HG03175 (cell line): Measurements from ENCODE around the gene SMC1B.
"Not testable (repeated sequence)": the region's sequence is repeated elsewhere in the genome, so short reads cannot be mapped to it uniquely, and the experiment has no call there.

Source experiments
- ATAC-seq: cut with Tn5 transposase; IDR thresholded peaks from one replicate; pipeline ENCODE4 v1.9.1; 2021; ENCODE audit warnings: mild to moderate bottlenecking, moderate library complexity; ENCODE audit not compliant: unreplicated experiment

SMC1B gene

GRCh38 chr22:45351956-45352355 lies 61.4 kb downstream of the SMC1B start:
- no peak for ATAC-seq

GRCh38 chr22:45349916-45350315 lies 63.5 kb downstream of the SMC1B start:
- ATAC-seq, result no peak

- ATAC-seq, result no peak
Measured at GRCh38 chr22:45344334-45344733, 69.1 kb downstream of the SMC1B start.

DNA sequence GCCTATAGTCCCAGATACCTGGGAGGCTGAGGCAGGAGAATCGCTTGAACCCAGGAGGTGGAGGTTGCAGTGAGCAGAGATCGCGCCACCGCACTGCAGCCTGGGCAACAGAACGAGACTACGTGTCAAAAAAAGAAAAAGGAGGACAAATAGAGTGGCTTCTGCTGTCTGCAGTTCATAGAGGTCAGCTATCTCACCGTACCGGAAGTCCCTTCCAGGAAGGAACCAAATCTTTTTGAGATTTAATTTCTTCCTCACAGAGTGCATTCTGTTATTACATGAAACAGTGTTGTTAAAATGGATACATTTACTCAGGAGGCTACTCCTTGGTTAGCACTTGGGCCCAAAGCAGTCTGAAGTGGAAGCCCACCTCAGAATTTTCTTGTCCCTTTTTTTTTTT lies 70.3 kb downstream of the SMC1B start:
- no peak for ATAC-seq

GRCh38 chr22:45341498-45341897 lies 71.9 kb downstream of the SMC1B start:
- ATAC-seq, result no peak

DNA sequence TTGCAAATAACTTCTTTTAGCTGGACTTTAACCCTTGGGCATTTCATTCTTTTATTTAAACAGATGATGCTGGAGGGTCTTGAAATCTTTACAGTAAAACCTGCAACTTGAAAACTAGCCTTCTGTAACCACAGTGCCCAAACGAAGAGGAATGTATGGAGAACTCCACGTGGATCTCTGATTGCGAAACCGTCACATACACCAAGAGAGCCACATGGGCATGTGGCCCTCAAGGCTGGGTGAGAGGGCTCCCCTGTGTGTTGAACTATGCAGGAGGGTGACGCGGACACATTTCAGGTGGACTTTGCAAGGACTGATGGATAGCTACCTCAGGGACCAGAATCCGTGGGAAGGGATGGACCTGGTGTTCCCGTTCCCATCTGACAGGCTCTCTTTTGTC lies 73.1 kb downstream of the SMC1B start:
- ATAC-seq, result no peak

DNA sequence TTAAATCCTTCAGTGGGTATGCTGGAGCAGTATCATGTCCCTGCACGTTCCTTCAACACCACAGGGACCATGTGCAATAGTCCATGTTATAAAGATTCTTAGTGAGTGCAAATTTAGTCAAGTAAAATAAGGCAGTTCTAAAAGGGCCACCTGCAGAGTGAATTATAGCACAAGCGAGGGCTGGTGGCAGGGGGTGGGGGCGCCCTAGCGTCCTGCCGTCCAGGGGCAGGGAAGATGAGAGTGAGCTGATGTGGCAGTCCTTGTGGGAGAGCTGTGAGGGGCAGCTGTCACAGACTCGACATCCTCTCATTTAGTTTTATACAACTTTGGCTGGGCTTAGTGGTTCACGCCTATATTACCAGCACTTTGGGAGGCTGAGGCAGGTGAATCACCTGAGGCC lies 74.6 kb downstream of the SMC1B start:
- no peak for ATAC-seq

- ATAC-seq, result no peak
Measured at GRCh38 chr22:45337536-45337935, 75.9 kb downstream of the SMC1B start.

GRCh38 chr22:45336971-45337431 lies 76.4 kb downstream of the SMC1B start:
- no peak for ATAC-seq

DNA sequence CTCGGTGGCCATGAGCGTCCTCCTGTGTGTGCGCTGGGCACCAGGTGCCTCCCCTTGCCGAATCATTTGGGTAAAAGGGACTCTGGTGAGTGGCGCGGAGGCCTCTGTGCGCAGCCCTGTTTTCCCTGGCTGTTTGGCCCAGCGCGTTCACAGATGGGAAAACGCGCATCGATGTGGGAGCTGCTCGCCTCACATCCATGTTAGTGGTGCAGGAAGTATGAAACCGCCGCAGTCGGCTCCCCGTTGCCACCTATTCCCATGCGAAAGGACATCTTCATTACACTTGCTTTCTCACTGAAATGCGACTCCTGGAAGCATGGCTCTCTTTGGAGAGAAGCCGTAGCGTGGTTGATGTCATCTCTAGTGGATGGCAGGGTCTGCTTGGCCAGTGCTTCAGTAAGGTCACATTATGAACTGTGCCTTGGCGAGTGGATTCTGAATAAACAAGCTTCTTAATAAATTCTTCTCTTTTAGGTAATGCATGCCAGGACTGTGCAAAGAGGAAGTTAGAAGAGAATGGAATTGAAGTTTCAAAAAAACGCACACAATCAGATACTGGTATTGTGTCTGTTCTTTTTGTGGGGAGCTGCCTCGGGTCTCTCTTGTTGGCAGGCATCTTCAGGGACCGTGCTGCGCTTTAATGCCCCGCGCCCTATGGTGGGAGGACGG lies 77.4 kb downstream of the SMC1B start:
- ATAC-seq, result no peak

DNA sequence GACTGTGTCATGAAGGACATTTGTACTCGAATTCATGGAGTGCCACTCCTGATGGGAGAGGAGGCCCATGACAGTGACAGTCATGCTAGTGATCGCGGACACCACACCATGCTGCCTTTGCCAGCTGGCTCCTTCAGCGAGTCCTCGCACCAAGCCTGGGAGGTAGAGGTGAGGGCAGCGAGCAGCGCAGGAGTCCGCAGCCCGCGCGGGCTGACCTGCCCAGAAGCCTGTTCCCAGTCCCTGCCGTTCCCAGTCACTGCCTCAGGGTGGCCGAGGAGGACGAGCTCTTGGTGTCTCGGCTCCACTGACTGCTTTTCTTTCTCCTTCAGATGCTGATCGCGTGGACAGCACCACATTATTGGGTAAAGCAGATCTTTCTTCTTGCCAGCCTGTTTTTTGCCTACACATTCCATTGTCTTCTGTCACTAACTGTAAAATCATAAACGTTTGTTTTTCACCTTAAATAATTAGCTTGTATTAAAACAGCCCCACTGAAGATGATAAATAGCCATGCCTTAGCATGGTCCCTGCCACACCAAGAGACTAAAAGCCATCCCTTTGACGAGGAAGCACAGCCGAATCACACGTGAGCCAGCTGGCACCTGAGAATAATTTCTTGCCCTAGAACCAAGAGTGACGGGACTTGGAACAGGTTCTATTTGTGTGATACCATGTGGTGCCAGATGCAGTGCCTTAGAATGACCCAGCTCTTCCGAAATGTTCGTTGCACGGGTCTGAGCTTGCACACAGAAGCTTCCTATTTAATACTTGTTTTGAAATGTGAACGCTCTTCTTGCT lies 78.2 kb downstream of the SMC1B start:
- no peak for ATAC-seq

GRCh38 chr22:45334528-45334927 lies 78.9 kb downstream of the SMC1B start:
- ATAC-seq, result no peak

- no peak for ATAC-seq
Measured at GRCh38 chr22:45334068-45334467, 79.3 kb downstream of the SMC1B start.

DNA sequence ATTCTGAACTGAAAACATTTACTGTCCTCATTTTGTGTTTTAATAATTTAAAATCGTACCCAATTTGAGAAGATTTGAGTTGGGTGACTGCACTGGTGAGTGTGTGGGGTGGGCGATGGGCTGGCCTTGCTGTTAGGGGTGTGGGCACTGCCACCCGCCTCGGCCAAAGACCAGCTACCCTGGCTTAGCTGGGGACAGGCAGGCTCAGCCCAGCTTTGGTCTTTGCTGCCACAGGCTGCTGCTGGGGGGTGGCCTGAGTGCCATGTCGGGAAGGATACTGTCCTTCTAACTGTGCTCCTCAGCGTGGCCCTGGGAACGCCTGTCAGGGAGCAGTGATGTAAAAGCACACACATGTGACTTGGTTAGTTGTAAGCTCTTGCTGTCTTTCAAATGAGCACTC lies 81.4 kb downstream of the SMC1B start:
- no peak for ATAC-seq

DNA sequence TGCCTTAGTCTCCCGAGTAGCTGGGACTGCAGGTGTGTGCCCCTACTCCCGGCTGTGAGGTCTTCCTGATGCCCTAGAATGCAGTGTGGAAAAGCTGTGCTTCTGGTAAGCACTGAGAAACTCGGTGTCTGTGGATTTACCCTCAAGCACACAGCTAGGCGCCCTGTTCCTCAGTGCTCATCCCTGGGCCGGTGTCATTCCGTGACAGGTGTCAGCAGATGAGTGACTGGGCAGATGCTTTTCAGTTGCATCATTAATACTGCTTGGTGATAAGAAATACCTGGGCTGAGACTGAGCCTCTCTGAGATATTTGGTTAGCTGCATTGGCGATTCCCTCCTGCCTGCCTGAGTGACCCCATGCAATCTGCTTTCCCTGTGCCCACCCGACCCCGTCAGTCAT lies 81.9 kb downstream of the SMC1B start:
- no peak for ATAC-seq

GRCh38 chr22:45330548-45330947 lies 82.9 kb downstream of the SMC1B start:
- ATAC-seq, result no peak

DNA sequence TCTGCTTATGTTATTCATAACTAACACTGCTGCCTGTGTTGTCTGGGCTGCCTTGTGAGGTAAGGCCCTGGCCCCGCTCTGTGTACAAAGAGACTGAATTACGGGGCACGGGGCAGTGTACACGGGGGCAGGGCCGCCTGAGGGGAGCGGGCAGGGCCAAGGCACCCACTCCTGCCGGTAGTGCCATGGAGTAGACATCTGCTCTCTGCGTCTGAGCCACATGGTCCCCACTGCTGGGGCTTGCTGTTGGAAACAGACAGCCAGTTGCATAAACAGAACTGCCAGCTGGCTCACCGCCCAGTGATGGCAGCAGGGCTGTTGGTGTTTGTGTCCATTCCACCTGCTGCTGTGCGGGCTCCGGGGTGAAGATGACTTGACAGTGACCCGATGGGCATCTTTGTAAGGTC lies 83.9 kb downstream of the SMC1B start:
- no peak for ATAC-seq

GRCh38 chr22:45328822-45329529 lies 84.4 kb downstream of the SMC1B start:
- no peak for ATAC-seq

DNA sequence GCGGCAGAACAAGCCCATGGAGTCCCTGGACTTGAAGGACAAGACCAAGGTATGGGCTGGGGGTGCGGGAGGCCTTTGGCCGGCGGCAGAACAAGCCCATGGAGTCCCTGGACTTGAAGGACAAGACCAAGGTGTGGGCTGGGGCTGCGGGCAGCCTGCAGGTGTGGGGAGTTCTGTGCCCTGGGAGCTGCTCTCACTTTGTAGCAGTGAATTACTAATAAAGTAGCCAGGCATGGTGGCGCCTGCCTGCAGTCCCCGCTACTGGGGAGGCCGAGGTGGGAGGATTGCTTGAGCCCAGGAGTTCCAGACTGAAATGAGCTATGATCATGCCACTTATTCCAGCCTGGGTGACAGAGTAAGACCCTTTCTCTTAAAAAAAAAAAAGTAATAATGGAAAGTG lies 85.1 kb downstream of the SMC1B start:
- ATAC-seq, result not testable (repeated sequence)

DNA sequence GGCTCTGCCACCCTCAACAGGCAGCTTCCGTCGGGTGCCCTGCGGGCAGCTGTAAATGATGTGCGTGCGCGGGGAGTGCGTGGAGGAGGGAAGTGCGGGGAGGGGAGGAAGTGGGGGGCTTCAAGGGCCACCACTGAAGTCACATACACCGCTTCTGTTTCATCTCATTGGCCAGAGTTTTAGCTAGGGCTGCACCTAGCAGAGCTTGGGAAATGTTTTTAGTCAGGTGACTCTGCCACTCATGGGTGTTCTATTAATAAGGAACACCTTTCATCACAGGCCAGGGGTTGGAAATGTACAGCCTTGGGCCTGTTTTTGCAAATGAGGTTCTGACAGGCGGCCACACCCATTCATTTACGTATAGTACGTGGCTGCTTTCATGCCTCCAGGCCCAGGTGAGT lies 89.1 kb downstream of the SMC1B start:
- ATAC-seq, result no peak

DNA sequence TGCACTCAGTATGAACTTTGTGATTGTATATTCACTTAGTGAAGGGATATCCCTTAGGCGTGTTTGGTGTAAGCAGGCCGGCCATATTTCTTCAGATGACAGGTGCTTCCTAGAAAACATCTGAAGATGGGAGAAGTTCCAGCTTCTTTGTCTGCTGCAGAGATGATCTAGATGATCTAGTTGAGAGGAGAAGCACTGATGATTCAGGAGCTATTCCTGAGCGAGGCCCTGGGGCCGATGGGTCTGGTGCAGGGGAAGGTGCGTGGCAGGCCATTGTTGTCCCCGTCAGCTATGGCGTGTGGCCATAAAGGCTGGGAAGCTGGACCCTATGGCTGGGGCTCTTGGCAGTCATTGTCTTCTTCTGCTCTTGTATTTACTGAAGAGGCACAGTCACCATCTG lies 89.7 kb downstream of the SMC1B start:
- no peak for ATAC-seq
